ENCODE data around the gene NOVA1.

GRCh38 chr14:26626256-26626655, 28.4 kb upstream of the NOVA1 start:
- TF ChIP-seq CTCF (IDR thresholded peaks at IDR 0.05) (no peak), POLR2A (IDR thresholded peaks at IDR 0.05) (no peak)
